Adrenal gland (tissue), 12 donors: ENCODE data around the gene B9D1. TPM values are rescaled to one million over a fixed set of nuclear protein-coding genes. Genes with fewer than 3 reads are reported as not detected.

Source experiments
- DNase-seq, 7 donors: peaks; one replicate each; pipeline ENCODE4 v3.0.0-alpha.2; 2019 to 2020
- H3K27ac ChIP-seq, 5 donors: fragments of 200-600 bp; sonication (generic) in 4 of 5; 1 replicate in 3 of 5; 2 replicates in 2 of 5; pipeline versions ENCODE4 v1.5.1 to v1.8.0; 2016 to 2020; ENCODE audit warnings: mild to moderate bottlenecking in 1 of 5
- H3K27me3 ChIP-seq: fragments of 200-600 bp; 2 replicates; pipeline ENCODE4 v1.8.0; 2021
- H3K36me3 ChIP-seq, 2 donors: fragments of 200-600 bp; replicated peaks in 1 of 2; 1 replicate in 1 of 2; 2 replicates in 1 of 2; pipeline versions ENCODE4 v1.5.1 to v1.8.0; 2018 to 2022
- H3K4me1 ChIP-seq, 2 donors: fragments of 200-600 bp; replicated peaks in 1 of 2; 1 replicate in 1 of 2; 2 replicates in 1 of 2; pipeline versions ENCODE4 v1.5.1 to v1.8.0; 2018 to 2021
- H3K4me3 ChIP-seq, 4 donors: fragments of 200-600 bp; sonication (generic) in 3 of 4; one replicate each; pipeline ENCODE4 v1.5.1; 2016 to 2018
- H3K9me3 ChIP-seq, 3 donors: fragments of 200-600 bp; sonication (generic) in 1 of 3; replicated peaks in 1 of 3; 1 replicate in 2 of 3; 2 replicates in 1 of 3; pipeline versions ENCODE4 v1.5.1 to v1.8.0; 2016 to 2021
- POLR2A ChIP-seq, 2 donors: fragments of 450-650 bp; IDR thresholded peaks; one replicate each; pipeline ENCODE4 v1.6.1; 2017; ENCODE audit warnings: antibody characterized with exemption in 2 of 2, mild to moderate bottlenecking in 2 of 2, moderate library complexity in 1 of 2
- WGBS, 4 donors: extraction: QIAGEN DNeasy Blood & Tissue Kit in 2 of 4; methylation state at CpG; one replicate each; pipeline versions ENCODE4 v1.1.5 to v1.1.7; 2013 to 2017; 5-methylcytosine and 5-hydroxymethylcytosine counted together
- intact Hi-C, 2 donors: fragments of 100-400 bp; cut with DNase I; formaldehyde crosslinking; loops; one replicate each; pipeline versions ENCODE4 v1.14.1 to v1.15.0; 2022 to 2023
- polyA plus RNA-seq, 3 donors: library from polyadenylated mRNA; stranded (reverse); fragments of 200-250 nt in 2 of 3; fragments of 350-450 nt in 1 of 3; fragmentation: Illumina TruSeq in 1 of 3; extraction: RNeasy Lipid Tissue Mini Kit (QIAGEN cat#74804) in 1 of 3; gene quantifications; one replicate each; pipeline ENCODE4 v1.2.3, GENCODE V29; 2013 to 2014
- total RNA-seq, 9 donors: library from RNA; depleted of rRNA in 4 of 9; stranded (reverse); fragments of >200 nt in 4 of 9; fragments of 120-200 nt in 1 of 9; fragmentation: NEBNext Ultra II Directional in 1 of 9; extraction: Animal tissue kit (Norgen Biotek cat#: 25700) in 1 of 9; gene quantifications; one replicate each; pipeline versions ENCODE4 v1.1.0 to v1.2.4, GENCODE V29; 2013 to 2023
- TF ChIP-seq, protein P1 (sequence below), 6 experiments: fragments of 450-650 bp in 4 of 6; fragments of 200-600 bp in 2 of 6; sonication (generic) in 1 of 6; IDR thresholded peaks; 1 replicate in 5 of 6; 2 replicates in 1 of 6; pipeline versions ENCODE4 v1.5.1 to v1.8.0; 2016 to 2021; ENCODE audit warnings: antibody characterized with exemption in 6 of 6, mild to moderate bottlenecking in 2 of 6, moderate library complexity in 1 of 6
- donor health status: healthy with polysubstance abuse.
- donor health status: Bipolar disorder and iron deficiency.
- donor health status: DM: yes; HTN: yes; CAD: no.
- donor health status: DM: no; HTN: no; CAD: no.
- donor health status: DM: no; HTN: no; CAD: no.
- donor health status: DM: yes; HTN: yes; CAD: no.

The B9D1 gene
- total and polyA plus RNA-seq, 12 donors = 19.3 to 67.7 (median 30.1) TPM

DNA sequence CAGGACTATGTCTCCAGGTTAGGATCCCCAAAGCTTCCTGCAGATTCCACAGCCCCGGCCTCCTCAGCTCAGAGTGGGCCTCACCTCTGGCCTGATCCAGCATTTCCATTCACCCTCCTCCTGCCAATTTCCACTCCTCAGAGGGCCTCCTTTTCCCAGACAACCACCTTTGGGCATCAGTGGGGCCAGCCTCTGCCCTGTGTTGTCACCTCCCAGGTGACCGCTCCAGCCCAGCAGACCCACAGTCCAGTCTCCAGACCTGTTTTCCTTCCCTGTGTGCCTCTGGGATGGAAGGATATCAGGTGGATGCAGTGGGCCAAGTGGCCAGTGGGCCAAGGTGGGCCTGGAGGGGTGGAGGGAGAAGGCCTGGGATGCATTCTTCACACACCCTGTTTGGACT lies 32.7 kb downstream of the B9D1 start:
- no peaks in the 10 kb centered on the region for H3K9me3 ChIP-seq
- peaks cover 0 to 4% of the 10 kb centered on the region in 2 donors for H3K36me3 ChIP-seq
- H3K4me3 ChIP-seq = no peak overlapping the region
- intact Hi-C loops = no loop called here
- TF ChIP-seq, protein P1, sequence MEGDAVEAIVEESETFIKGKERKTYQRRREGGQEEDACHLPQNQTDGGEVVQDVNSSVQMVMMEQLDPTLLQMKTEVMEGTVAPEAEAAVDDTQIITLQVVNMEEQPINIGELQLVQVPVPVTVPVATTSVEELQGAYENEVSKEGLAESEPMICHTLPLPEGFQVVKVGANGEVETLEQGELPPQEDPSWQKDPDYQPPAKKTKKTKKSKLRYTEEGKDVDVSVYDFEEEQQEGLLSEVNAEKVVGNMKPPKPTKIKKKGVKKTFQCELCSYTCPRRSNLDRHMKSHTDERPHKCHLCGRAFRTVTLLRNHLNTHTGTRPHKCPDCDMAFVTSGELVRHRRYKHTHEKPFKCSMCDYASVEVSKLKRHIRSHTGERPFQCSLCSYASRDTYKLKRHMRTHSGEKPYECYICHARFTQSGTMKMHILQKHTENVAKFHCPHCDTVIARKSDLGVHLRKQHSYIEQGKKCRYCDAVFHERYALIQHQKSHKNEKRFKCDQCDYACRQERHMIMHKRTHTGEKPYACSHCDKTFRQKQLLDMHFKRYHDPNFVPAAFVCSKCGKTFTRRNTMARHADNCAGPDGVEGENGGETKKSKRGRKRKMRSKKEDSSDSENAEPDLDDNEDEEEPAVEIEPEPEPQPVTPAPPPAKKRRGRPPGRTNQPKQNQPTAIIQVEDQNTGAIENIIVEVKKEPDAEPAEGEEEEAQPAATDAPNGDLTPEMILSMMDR (IDR thresholded peaks at IDR 0.05) = no peak
- no peak for TF ChIP-seq POLR2A (IDR thresholded peaks at IDR 0.05)
- H3K27ac ChIP-seq = no peak overlapping the region
- no peaks in the 10 kb centered on the region for H3K27me3 ChIP-seq
- H3K4me1 ChIP-seq = no peaks in the 10 kb centered on the region
- 92 to 98% (median 95%) methylated on average over 2 of the region's 2 CpGs for WGBS, 4 donors
- DNase-seq = no peak

DNA sequence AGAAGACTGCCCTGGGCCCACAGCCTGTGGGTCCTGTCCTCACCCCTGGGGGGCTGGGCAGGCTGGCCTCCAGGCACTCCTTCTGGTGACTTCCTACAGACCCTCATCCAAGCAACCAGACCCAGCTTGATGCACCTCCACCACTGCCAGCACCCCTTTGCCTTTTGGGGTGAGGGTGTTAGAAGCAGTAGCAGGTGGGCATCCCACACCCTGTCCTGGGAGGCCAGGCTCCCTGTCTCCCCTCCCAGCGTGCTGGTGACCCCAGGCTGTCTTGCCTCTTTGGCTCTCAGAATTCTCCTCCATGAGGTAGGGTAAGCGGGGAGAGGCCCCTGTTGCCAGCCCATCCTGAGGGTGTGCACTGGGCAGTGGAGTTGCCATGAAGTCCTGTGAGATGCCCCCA lies 33.4 kb downstream of the B9D1 start:
- no peak for DNase-seq
- Histone ChIP-seq H3K36me3 (peaks cover 0 to 4% of the 10 kb centered on the region in 2 donors), H3K27me3 (no peaks in the 10 kb centered on the region), H3K9me3 (no peaks in the 10 kb centered on the region), H3K4me3 (no peak overlapping the region), H3K27ac (no peak overlapping the region), H3K4me1 (no peaks in the 10 kb centered on the region)
- WGBS, 4 donors = 84 to 100% (median 95%) methylated on average over 2 of the region's 2 CpGs
- intact Hi-C loops = no loop called here
- TF ChIP-seq POLR2A (IDR thresholded peaks at IDR 0.05) = no peak
- TF ChIP-seq, protein P1 (IDR thresholded peaks at IDR 0.05) = no peak

DNA sequence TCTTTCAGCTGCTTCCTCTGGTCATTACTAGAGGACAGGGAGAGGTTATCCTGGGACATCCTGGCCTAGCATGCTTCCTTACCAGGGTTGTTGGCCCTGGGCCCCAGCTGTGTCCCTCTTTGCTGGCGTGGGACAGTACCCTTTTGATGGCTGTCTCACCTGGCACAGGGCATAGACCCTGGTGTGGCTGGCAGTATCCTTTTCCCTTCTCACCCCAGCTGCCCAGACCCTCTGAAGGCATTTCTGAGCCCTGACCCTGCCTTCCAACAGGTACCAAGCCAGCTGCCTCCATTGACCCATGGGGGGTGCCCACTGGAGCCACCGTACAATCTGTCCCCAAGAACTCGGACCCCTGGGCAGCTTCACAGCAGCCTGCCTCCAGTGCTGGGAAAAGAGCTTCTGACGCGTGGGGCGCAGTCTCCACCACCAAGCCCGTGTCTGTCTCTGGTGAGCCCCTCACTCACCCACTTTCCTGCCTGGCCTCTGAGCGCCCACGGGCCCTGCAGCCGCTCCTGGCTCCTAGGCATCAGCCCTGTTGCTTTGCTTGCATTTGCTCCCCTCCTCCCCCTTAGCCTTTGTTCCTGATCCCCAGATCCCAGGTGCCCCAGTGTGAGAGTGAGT lies 34.0 kb downstream of the B9D1 start:
- WGBS, 4 donors = 94 to 99% (median 96%) methylated on average over 10 of the region's 10 CpGs
- Histone ChIP-seq H3K27ac (no peak overlapping the region), H3K4me3 (no peak overlapping the region), H3K27me3 (no peaks in the 10 kb centered on the region), H3K4me1 (no peaks in the 10 kb centered on the region), H3K9me3 (no peaks in the 10 kb centered on the region), H3K36me3 (peaks cover 0 to 4% of the 10 kb centered on the region in 2 donors)
- intact Hi-C loops = no loop called here
- no peak for TF ChIP-seq POLR2A (IDR thresholded peaks at IDR 0.05)
- TF ChIP-seq, protein P1 (IDR thresholded peaks at IDR 0.05) = no peak
- no peak for DNase-seq

DNA sequence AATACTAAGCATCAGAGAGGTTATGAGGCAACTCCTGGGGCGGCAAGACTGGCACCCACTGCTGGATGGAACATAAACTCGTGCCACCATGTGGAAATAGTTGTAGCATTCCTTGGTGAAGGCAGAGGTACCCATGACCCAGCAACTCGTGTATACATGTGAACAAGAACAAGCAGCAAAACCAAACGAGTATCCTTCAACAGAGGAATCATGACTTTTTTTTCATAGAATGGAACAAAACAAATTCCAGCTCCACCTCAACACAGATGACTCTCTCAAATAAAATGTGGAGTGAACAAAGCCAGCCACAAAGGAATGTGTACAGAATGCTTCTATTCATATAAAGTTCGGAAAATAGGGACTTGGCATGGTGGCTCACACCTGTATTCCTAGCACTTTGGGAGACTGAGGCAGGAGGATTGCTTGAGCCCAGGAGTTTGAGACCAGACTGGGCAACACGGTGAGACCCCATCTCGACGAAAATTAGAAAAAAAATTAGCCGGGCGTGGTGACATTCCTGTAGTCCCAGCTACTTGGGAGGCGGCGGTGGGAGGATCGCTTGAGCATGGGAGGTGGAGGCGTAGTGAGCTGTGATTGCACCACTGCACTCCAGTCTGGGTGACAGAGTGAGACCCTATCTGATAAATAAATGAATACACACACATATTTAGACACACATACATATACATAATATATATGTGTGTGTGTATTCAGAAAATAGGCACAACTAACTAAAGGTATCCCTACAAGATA lies 35.3 kb downstream of the B9D1 start:
- Histone ChIP-seq H3K36me3 (peaks cover 0 to 4% of the 10 kb centered on the region in 2 donors), H3K9me3 (no peaks in the 10 kb centered on the region), H3K27me3 (no peaks in the 10 kb centered on the region), H3K27ac (no peak overlapping the region), H3K4me1 (no peaks in the 10 kb centered on the region), H3K4me3 (no peak overlapping the region)
- WGBS, 4 donors = 93 to 96% (median 94%) methylated on average over 14 of the region's 14 CpGs
- intact Hi-C loops = no loop called here
- no peak for TF ChIP-seq POLR2A (IDR thresholded peaks at IDR 0.05)
- TF ChIP-seq, protein P1 (IDR thresholded peaks at IDR 0.05) = no peak
- DNase-seq = no peak
